ENCODE results near the gene DUXB.

DNA sequence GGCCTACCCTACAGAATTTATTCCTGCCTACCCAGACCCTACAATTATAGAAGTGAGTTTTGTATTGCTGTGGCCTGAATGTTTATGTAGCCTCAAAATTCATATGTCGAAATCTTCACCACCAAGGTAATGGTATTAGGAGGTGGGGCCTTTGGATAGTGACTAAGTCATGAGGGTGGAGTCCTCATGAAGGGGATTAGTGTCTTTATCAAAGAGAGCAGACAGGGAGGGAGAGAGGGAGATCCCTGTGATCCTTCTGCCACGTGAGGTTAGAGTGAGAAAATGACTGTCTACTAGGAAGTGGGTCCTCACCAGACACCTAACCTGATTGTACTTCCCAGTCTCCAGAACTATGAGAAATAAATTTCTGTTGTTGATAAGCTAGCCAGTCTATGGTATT, 981 bp upstream of the DUXB start:
- TF ChIP-seq ZC3H10 (CRISPR knock-in tag; IDR thresholded peaks at IDR 0.05) (no peak), ZNF8 (CRISPR knock-in tag; IDR thresholded peaks at IDR 0.05) (no peak), RARB (CRISPR knock-in tag; IDR thresholded peaks at IDR 0.05) (no peak), ZNF70 (CRISPR knock-in tag; IDR thresholded peaks at IDR 0.05) (no peak), ZFP3 (CRISPR knock-in tag; IDR thresholded peaks at IDR 0.05) (no peak), CSDC2 (CRISPR knock-in tag; IDR thresholded peaks at IDR 0.05) (no peak), ISL1 (CRISPR knock-in tag; IDR thresholded peaks at IDR 0.05) (no peak), OSR1 (CRISPR knock-in tag; IDR thresholded peaks at IDR 0.05) (no peak)
- TF ChIP-seq, protein P1, sequence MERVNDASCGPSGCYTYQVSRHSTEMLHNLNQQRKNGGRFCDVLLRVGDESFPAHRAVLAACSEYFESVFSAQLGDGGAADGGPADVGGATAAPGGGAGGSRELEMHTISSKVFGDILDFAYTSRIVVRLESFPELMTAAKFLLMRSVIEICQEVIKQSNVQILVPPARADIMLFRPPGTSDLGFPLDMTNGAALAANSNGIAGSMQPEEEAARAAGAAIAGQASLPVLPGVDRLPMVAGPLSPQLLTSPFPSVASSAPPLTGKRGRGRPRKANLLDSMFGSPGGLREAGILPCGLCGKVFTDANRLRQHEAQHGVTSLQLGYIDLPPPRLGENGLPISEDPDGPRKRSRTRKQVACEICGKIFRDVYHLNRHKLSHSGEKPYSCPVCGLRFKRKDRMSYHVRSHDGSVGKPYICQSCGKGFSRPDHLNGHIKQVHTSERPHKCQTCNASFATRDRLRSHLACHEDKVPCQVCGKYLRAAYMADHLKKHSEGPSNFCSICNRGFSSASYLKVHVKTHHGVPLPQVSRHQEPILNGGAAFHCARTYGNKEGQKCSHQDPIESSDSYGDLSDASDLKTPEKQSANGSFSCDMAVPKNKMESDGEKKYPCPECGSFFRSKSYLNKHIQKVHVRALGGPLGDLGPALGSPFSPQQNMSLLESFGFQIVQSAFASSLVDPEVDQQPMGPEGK (CRISPR knock-in tag; IDR thresholded peaks at IDR 0.05; ENCODE audit: borderline replicate concordance) = no peak
- TF ChIP-seq, protein P2, sequence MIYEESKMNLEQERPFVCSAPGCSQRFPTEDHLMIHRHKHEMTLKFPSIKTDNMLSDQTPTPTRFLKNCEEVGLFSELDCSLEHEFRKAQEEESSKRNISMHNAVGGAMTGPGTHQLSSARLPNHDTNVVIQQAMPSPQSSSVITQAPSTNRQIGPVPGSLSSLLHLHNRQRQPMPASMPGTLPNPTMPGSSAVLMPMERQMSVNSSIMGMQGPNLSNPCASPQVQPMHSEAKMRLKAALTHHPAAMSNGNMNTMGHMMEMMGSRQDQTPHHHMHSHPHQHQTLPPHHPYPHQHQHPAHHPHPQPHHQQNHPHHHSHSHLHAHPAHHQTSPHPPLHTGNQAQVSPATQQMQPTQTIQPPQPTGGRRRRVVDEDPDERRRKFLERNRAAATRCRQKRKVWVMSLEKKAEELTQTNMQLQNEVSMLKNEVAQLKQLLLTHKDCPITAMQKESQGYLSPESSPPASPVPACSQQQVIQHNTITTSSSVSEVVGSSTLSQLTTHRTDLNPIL (CRISPR knock-in tag; IDR thresholded peaks at IDR 0.05; ENCODE audit: low read depth) = no peak
- TF ChIP-seq, protein P3, sequence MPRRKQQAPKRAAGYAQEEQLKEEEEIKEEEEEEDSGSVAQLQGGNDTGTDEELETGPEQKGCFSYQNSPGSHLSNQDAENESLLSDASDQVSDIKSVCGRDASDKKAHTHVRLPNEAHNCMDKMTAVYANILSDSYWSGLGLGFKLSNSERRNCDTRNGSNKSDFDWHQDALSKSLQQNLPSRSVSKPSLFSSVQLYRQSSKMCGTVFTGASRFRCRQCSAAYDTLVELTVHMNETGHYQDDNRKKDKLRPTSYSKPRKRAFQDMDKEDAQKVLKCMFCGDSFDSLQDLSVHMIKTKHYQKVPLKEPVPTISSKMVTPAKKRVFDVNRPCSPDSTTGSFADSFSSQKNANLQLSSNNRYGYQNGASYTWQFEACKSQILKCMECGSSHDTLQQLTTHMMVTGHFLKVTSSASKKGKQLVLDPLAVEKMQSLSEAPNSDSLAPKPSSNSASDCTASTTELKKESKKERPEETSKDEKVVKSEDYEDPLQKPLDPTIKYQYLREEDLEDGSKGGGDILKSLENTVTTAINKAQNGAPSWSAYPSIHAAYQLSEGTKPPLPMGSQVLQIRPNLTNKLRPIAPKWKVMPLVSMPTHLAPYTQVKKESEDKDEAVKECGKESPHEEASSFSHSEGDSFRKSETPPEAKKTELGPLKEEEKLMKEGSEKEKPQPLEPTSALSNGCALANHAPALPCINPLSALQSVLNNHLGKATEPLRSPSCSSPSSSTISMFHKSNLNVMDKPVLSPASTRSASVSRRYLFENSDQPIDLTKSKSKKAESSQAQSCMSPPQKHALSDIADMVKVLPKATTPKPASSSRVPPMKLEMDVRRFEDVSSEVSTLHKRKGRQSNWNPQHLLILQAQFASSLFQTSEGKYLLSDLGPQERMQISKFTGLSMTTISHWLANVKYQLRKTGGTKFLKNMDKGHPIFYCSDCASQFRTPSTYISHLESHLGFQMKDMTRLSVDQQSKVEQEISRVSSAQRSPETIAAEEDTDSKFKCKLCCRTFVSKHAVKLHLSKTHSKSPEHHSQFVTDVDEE (CRISPR knock-in tag; IDR thresholded peaks at IDR 0.05) = no peak

All from SK-N-SH treated with all-trans-retinoic acid at 6 μM for 48 hours (cell line).